ENCODE results near the gene OTX2.

The OTX2 gene

GRCh38 chr14:56810147-56810719, at the start of gene OTX2:
OTX2 (minus strand) TSS chr14:56810479; CDS start chr14:56805456, 5,023 bp downstream.
- no peak for DNase-seq

- no peak for DNase-seq
Observed at GRCh38 chr14:56858422-56858821, 48.1 kb upstream of the OTX2 start.

- DNase-seq, result no peak
Observed at GRCh38 chr14:56857216-56857615, 46.9 kb upstream of the OTX2 start.

GRCh38 chr14:56855891-56856461, 45.7 kb upstream of the OTX2 start:
- peak; percentile 81 for DNase-seq

DNA sequence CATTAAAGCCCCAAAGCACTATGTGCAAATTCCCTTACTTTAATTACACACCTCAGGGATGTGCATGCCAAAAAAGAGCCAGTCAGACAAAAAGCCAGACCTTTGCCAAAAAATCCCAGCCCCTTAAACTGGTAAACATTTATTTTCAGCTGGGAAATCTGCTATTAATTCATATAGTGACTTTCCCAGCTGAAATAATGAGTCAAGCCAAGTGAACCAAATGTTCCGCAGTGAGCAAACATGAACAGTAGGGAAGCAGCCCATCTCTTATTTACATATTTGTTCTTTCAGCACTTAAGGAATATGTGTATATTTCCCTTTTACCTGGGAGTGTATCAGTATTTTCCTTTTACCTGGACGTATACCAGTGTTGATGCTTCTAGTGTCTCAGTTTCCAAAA, 44.0 kb upstream of the OTX2 start:
- no peak for DNase-seq

- DNase-seq, result no peak
Observed at GRCh38 chr14:56846970-56847930, 37.0 kb upstream of the OTX2 start.

GRCh38 chr14:56844406-56845002, 34.2 kb upstream of the OTX2 start:
- DNase-seq, result no peak

GRCh38 chr14:56841611-56842010, 31.3 kb upstream of the OTX2 start:
- DNase-seq, result no peak

DNA sequence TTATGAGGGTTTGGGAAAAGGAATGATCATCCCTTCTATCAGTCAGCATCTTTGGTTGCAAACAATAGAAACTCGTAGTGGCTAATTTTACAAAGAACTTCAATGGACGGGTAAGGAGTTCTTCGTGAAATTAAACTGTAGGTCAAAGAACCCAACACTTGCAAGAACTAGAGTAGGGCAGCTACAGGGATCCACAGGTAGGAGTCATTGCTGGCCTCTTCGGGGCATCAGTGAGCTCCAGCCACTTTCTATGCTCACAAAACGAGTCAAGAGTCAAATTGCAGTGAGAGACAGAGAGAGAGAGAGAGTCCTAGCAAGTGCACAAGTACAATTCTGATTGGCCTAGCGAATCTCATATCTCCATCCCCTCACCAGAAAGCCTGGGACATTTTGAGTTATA, 29.9 kb upstream of the OTX2 start:
- DNase-seq, result no peak

DNA sequence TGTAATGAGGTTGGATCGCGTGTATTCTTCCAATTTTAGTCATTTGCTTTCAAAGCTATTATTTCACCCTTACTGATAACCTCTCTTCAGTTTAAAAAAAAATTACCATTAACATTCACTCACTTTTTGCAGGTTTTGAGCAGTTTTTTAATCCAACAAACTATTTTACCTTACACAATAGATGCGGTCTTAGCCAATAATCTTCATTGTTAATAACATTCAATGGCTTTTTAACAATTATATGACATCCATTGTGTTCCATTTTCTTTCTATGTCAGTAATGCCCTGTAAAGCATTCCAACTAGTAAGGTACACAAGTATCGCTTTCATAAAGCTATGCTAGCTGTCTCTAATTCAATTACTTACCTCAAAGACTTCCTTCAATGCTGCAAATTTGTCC, 18.9 kb upstream of the OTX2 start:
- no peak for DNase-seq

GRCh38 chr14:56826214-56826613, 15.9 kb upstream of the OTX2 start:
- no peak for DNase-seq

DNA sequence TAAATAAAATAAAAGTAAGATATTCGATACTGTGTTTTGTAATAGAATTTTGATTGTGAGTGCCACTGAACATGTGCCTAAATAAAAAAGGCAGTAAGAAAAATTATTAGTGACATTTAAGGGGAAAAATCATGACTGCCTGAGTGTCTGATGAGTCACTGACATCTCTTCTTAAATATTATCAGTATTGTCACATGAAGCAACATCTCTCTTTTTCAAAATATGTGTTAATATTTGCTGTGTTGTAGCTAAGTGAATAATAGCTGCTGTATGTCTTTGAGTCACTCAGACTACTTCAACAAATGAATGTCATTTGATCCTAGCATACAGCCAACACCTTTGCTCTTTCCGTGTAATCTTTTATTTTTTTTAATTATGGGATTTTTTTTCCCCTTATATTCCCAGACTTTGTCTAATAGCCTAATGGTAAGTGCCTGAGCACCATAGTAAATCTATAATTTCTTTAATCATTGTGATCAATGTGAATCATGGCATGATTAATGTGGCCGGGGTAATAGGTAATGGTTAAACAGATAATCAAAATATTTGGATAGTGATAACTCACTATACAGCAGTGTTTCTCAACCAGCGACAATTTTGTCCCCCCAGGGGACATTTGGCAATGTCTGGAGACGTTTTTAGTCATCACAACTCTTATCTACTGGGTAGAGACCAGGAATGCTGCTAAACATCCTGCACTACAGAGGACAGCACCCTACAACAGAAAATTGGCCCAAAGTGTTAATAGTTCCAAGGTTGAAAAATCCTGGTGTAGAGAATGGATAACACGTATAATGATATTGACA, 11.7 kb upstream of the OTX2 start:
- no peak for DNase-seq

GRCh38 chr14:56821177-56821576, 10.9 kb upstream of the OTX2 start:
- no peak for DNase-seq

DNA sequence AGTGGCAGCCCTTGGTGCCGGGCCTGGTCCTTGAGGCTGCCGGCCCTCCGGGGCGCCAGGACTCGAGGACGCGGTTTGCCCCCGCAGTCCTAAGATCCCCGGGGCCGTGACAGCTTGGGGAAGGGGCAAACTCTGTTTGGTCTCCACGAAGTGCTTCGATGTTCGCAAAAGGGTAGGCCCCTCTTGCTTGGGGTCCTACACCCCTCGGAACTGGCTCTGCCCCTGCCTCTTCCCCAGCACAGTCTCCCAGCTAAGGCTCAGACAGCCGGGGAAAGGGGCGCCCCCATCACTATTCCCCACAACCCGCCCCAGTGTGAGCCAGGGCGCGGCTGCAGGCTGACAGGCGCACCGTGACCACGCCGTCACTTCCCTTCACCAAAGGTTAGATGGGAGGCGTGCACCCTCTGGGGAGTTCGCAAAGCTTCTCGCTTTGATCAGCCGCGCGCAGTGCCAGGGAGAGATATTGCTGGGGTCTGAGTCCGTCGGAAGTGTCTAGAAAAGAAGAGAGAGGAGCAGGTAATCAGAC, 7.2 kb upstream of the OTX2 start:
- no peak for DNase-seq

DNA sequence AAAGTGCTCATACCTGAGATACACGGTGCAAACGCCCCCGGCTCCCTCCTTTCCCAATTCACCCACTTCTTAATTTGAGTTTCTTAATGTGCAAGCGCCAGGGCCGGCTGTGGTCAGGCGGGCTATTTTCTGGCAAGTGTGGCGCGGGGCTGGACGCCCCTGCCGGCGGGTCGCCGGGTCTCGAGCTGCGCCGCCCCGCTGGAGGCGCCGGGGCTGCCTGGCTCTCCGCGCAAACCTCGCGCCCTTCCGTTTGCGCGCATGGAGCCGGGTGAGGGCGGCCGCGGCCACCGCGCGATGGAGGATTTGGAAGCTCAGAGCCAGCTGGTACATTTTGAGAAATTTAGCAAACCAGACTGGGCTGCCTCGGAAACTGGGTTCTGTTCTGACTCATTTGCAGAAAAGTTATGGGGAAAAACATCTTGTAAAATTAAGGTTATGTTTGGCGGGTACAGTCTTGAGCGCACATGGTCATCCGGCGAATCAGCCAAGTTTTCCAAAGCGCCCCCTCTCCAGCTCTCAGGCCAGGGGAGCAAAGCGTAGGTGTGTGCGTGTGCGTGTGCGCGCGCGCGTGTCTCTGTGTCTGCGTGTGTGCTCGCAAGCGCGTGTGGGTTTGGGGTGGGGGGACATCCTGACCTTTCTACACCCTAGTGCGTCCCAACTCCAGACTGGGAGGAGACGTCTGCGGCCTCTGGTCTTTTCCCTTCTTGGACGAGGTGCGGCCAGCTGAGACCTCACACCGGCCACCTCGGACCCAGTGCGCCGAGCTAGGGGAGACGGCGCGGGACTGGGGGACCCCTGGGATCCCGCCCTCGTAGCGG, 6.5 kb upstream of the OTX2 start:
- no peak for DNase-seq

GRCh38 chr14:56815745-56816144, 5.5 kb upstream of the OTX2 start:
- DNase-seq, result no peak

DNA sequence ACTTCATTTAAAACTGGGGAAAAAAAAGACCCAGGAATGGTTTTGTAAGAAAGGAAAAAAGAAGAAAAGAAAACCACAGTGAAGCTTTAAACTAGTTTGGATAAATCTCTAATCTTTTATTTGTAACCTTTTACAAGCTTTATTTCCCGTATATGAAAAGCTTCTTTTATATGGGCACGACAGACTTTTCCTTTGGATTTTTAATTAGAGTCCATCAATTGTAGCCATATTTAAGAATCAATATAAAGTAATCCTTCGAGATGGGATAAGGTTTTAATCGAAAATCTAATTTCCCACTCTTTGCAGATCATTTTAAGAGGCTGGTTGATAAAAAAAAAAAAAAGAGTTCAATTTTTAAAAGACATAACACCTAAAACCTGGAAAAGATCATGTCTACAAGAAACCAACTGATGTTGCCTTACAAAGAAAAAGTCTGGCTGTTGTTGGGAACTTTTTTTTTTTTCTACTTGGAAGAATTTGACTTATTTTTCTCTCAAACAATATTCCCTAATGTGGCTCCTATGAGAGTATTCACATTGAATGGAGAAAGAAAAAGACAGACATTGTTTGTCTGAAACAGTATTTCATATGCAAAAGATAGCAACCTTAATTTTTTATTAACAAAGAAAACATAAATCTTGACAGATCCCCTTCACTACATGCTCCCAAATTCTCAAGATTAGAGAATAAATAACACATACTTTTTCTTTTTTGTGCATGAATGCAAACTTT, 4.9 kb upstream of the OTX2 start:
- DNase-seq, result no peak

DNA sequence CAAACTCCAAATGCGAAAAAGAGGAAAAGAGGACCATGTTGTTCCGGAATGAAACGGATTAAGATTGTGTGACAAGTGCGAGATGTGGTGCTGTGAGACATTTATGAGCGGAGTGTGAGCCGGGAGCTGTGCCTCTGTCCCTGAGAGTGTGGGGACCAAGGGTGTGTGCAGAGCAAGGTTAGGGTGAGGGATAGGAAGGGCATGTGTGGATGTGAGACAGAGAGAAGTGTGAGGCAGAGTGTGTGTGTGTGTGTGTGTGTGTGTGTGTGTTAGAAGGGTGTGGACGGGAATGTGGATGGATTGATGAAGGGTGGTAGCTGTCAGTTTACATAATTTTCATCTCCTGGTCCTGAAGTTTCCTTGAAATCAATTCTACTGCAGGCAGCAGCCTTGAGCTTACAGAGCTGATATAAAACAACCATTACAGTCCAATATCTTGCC, 4.3 kb upstream of the OTX2 start:
- DNase-seq, result no peak

- no peak for DNase-seq
Observed at GRCh38 chr14:56813143-56813551, 2.9 kb upstream of the OTX2 start.

DNA sequence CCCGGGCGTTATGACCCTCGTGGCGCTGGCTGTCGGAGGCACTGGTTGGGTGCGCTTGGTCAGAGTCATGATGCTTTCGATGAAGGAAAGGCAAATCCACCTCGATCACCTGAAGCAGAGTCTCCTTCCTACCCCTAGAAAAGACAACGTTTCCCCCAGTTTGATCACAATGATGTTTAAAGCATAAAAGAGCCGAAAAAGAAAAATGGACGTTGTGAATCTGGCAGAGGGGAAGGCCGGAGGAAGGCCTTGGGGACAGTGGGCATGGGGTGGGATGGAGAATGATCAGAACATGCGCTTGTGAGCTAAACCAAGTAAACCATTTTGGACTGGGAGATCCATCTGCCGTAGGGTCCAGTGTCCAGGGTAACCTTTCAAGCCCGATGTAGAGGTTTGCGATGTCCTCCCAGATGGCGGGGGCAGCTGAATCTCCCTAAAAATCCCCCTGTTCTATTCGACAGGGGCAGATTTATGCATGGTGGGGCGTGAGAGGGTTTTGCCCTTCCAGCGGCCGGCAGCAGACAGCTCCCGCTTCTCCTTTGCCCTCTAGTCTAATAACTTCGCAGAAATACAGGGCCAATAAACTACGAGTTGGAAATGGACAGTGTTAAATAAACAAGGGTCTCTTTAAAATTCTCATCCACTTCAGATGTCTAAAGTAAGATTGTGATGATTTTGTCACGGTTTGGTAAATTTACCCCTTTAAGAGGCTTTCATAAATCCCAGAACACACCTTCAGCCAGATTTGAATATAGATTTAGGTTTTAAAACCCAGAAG, 2.3 kb upstream of the OTX2 start:
- no peak for DNase-seq
